GM18505 (cell line): ENCODE measurements around the gene GRM1.

Experiments
- ATAC-seq: cut with Tn5 transposase; IDR thresholded peaks from one replicate; pipeline ENCODE4 v1.9.1; 2021; ENCODE audit not compliant: unreplicated experiment
- POLR2A ChIP-seq: IDR thresholded peaks from 4 replicates; pipeline ENCODE4 v1.6.1; 2011; ENCODE audit warnings: borderline replicate concordance; ENCODE audit not compliant: insufficient read depth, insufficient read length; ENCODE audit errors: extremely low read depth

The GRM1 gene

DNA sequence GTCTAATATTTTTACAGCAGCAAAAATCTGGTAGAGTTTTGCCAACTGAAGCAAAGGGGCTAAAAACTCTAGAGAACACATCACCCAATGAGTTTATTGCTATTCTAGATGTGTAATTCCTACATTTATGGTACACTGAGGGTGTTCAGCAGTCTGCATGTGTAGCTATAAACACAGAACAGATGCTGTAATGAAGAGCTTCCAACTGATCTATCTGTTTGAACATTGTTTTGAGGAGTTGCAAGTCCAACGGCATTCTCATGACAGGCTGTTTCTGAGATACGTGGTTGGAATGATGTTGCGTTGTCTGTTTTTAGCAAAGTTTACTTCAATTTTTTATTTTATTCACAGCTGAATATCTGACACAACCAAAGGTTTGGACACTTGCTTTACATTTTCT, 373.6 kb downstream of the GRM1 start:
- TF ChIP-seq POLR2A: no peak
- no peak for ATAC-seq

DNA sequence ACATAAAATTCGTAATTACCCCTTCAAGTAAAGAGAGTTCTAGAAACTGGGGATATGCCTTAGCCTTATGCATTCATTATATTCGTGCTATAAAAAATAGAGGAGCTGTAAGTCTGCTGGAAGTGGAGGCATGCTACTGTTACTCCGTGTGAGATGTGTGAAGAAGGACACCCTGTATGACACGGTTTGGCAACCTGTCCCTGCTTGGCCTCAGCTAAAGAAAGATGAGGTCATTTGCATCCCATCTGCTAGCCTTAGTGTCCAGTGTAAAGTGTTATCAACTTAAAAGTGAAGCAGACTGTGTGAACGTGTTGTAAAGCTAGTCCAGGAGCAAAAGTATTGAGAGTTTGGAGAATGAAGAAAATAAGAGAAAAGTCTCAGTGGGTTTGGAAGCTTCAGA, 379.7 kb downstream of the GRM1 start:
- no peak for ATAC-seq
- no peak for TF ChIP-seq POLR2A

DNA sequence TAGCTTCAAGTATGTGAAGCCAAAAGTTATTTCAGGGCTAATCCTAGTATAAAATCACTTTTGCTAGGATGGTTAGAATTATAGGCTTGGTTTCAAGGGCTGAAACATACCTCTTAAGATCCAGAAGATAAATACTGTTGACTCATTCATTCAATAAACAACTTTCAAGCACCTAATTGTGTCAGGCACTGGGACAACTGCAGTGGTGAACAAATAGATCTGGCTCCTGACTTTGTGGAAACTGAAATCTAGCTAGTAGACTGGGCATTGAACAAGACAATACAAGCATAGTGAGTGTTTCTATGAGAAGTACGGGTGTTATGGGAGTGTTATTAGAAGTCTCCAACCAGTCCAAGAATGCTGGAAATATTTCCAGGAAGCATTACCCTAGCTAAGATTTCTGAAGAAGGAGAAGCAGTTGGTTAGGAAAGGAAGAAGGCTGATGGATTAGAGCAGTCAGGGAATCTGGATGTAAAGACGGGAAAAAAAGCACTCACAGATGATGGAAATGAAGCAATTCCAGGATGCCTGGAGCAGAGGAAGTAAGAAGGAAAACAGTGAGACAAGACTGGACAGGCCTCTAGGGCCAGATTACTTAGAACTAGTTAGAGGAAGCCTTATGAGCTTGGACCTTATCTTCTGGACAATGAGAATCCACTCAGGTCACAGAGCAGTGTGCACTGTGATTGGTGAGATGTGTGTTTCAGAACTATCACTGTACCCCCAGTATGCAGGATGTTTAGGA, 382.2 kb downstream of the GRM1 start:
- no peak for ATAC-seq
- no peak for TF ChIP-seq POLR2A

DNA sequence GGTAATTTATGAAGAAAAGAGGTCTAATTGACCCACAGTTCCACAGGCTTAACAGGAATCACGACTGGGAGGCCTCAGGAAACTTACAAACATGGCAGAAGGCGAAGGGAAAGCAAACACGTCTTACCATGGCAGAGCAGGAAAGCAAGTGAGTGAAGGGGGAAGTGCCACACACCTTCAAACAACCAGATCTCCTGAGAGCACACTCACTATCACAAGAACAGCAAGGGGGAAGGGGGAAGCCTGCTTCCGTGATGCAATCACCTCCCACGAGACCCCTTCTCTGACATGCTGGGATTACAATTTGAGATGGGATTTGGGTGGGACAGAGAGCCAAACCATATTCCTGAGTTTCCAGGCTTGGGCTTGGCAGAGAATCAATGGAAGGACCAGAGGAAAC, 390.7 kb downstream of the GRM1 start:
- ATAC-seq: no peak
- TF ChIP-seq POLR2A: no peak

DNA sequence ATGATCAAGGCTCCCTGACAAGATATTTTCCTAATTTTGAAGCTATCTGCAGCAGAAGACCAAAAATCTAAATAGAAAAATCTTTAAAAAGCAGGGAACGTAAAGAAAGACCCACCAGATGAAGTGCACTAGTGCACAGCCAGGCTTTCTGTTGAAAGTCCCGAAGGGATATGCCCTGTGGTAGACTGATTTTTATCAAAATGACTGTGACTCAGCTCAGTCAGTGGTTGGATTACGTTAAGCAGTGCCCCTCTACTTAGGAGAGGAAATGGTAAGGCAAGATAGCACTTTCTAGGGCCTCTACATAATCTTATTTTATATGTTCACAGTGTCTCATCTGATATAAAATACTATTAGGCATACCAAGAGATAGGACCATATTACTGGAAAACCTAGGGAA, 391.4 kb downstream of the GRM1 start:
- no peak for TF ChIP-seq POLR2A
- no peak for ATAC-seq

DNA sequence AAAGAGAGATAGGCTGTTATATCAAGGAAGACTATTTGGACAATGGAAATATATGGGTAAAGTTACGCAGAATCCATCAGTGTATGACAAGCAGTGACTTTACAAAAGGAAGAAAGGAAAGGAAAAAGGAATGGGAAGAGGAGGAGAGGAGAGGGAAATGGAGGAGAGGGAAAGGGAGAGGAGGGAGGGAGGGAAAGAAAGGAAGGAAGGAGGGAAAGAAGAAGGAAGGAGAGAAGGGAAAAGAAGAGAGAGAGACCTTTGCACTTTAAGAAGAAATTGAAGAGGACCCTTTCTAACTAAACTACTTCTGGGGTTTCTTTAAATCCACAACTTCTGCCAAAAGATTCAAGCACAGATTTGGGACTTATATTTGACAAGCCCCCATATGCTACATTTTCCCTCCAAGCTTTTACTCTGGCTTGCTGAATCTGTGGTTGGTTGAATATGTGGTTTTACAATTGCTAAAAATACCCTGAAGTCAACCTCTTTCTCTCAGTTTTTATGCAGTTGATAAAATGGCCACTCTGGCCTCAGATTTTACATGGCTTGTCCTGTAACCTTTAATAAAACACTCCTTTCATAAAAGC, 394.0 kb downstream of the GRM1 start:
- TF ChIP-seq POLR2A: no peak
- ATAC-seq: no peak

DNA sequence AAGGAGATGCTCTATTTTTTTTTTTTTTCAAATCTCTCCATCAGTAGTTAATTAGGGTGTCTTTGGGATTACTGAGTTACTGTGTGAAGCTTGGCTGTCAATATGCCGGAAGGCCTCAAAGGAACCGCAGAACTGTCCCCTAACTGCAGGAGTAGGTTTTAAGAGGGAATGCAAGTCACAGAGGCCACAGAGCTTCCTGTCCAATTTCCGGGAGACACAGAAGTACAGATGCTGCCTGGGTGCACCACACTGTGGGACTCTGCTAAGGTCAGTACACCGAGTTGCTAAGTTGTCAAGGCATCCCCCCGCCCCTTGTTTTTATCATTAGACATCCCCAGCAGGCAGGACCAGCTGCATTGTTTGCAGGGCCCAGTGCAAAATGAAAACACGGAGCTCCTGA, 394.6 kb downstream of the GRM1 start:
- no peak for TF ChIP-seq POLR2A
- ATAC-seq: no peak

DNA sequence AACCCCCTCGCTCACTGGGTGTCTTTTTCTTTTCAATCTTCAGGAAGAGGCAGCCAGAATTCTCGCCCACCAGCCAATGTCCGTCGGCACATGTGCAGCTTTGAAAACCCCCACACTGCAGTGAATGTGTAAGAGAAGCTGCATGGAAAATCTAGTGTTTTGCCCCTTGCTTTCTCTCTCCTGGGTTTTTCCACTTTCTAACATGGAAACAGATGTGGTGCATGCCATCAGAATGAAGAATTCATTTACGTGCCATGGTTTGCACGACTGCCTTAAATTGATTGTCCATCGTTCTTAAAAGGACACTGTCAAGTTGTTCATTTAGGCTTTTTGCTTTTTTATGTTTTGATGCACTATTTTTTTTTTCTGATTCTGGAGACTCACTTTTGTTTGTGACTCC, 397.7 kb downstream of the GRM1 start:
- ATAC-seq: no peak
- TF ChIP-seq POLR2A: no peak

DNA sequence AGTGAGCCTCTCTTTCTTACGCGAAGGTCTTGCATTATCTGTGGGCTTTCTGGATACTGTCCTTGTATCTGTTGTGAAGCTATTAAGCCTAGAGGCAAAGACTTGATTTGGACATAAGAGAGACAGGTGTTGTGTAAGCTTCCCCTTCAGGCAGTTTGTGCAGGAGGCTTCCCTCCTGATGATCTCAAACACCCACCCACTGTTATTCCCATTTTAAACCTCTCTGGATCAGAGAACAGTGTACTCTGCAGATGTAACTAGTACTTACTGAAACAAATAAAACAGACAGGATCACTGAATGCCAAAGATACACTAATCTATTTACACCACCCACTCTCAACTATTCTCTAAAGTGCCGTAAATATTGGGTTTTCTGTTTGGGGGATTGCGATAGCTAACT, 401.0 kb downstream of the GRM1 start:
- no peak for ATAC-seq
- TF ChIP-seq POLR2A: no peak

DNA sequence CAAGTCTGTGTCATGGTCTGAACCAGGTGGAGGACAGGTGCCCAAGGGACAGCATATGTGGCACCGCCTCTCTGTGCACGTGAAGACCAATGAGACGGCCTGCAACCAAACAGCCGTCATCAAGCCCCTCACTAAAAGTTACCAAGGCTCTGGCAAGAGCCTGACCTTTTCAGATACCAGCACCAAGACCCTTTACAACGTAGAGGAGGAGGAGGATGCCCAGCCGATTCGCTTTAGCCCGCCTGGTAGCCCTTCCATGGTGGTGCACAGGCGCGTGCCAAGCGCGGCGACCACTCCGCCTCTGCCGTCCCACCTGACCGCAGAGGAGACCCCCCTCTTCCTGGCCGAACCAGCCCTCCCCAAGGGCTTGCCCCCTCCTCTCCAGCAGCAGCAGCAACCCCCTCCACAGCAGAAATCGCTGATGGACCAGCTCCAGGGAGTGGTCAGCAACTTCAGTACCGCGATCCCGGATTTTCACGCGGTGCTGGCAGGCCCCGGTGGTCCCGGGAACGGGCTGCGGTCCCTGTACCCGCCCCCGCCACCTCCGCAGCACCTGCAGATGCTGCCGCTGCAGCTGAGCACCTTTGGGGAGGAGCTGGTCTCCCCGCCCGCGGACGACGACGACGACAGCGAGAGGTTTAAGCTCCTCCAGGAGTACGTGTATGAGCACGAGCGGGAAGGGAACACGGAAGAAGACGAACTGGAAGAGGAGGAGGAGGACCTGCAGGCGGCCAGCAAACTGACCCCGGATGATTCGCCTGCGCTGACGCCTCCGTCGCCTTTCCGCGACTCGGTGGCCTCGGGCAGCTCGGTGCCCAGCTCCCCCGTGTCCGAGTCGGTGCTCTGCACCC, 405.2 kb downstream of the GRM1 start:
- no peak for ATAC-seq
- no peak for TF ChIP-seq POLR2A

DNA sequence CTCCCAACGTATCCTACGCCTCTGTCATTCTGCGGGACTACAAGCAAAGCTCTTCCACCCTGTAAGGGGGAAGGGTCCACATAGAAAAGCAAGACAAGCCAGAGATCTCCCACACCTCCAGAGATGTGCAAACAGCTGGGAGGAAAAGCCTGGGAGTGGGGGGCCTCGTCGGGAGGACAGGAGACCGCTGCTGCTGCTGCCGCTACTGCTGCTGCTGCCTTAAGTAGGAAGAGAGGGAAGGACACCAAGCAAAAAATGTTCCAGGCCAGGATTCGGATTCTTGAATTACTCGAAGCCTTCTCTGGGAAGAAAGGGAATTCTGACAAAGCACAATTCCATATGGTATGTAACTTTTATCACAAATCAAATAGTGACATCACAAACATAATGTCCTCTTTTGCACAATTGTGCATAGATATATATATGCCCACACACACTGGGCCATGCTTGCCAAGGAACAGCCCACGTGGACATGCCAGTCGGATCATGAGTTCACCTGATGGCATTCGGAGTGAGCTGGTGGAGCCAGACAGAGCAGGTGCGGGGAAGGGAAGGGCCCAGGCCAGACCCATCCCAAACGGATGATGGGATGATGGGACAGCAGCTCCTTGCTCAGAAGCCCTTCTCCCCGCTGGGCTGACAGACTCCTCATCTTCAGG, 406.0 kb downstream of the GRM1 start:
- ATAC-seq: no peak
- no peak for TF ChIP-seq POLR2A

DNA sequence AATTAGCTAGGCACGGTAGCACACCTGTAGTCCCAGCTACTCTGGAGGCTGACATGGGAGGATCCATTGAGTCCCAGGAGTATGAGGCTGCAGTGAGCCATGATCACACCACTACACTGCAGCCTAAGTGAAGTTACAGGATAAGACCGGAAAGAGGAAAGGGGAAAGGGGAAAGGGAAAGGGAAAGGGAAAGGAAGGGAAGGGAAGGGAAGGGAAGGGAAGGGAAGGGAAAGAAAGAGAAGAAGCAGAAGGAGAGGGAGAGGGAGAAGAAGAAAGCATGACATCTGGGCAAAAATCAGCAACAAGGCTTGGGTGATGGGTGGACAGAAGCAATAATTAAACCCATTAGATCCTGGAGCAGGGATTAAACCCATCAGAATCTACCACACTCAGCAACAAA, 413.0 kb downstream of the GRM1 start:
- TF ChIP-seq POLR2A: no peak
- ATAC-seq: no peak

DNA sequence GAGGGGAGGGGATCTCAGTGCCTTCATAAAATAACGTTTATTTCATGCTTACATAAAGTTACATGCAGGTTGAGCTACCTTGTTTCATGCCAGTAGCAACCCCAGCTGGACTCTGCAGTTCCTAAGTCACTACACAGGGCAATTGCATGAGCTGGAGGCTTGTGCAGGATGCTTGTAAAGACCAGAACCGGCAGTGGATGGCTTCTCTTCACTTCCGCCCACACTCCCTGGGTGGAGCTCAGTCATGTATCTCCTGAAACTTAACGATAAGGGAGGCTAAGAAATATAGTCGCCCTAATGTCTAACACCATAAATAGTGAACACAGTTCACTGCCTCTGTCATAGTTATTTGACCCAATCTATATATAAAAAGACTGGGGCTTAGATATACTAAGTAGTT, 415.3 kb downstream of the GRM1 start:
- no peak for TF ChIP-seq POLR2A
- ATAC-seq: no peak
